GM18520 (cell line): Measurements from ENCODE around the gene KCNN3.
"Not testable (repeated sequence)": the region's sequence is repeated elsewhere in the genome, so short reads cannot be mapped to it uniquely, and the experiment has no call there.

Source experiments
- ATAC-seq: cut with Tn5 transposase; IDR thresholded peaks from one replicate; pipeline ENCODE4 v1.9.1; 2021; ENCODE audit not compliant: unreplicated experiment

KCNN3 gene

DNA sequence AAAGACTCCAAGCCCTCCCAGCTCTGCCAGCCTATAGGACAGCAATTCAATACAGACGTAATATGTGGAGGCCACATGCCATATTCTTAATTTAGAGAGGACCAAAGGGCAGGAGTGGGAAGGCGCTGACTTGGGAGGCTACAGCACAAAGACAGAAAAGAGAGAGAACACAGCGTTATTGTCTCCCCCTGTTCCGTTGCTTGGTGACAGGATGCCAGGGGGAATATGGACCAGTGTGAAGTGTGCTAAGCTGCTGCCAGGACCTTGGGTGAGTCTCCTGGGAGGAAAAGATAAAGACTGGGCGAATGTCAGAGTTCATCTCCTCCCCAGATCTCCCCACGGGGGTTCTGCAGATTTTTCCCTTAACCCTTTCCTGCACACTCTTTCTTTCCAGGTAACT is 160.0 kb downstream of the KCNN3 start:
- no peak for ATAC-seq

DNA sequence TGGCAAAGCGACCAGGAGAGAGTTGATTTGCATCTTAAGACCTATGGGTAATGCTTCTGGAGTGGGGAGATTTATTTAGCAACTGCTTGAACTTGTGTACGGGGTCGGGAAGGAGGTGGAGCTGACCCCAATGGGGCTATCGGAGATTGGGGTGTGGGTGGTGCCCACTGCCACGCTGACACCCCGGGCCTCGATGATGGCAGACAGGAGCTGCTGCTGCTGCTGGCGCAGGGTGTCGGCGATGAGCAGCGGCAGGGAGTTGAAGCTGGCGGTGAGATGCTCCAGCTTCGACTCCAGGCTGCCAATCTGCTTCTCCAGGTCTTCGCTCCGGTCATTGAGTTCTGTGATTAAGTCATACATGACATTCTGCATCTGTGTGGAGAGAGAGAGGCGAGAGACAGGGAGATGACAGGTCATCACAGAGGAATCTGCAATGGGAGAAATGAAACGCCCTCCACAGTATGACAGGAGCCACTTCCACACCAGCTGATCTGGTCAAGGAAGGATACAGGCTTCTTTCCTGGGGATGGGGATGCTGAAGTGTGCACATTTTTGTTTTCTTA is 162.1 kb downstream of the KCNN3 start:
- no peak for ATAC-seq

DNA sequence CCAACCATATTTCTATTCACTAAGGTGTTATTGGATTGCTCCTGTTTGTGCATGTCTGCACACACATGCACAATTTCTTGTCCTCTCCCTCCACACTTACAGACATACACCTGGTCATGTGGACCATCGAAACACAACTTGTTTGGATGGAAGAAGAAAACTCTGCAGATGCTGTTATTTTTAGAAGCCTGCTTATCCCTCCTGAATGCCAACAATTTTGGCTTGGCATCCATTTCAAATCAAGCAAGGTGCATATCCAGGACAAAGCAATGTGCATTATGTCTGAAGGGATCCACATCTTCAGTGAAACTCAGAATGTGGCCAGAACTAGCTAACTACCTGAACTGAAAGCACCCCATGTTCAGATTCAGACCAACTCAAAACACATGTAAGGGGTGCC is 163.2 kb downstream of the KCNN3 start:
- no peak for ATAC-seq

DNA sequence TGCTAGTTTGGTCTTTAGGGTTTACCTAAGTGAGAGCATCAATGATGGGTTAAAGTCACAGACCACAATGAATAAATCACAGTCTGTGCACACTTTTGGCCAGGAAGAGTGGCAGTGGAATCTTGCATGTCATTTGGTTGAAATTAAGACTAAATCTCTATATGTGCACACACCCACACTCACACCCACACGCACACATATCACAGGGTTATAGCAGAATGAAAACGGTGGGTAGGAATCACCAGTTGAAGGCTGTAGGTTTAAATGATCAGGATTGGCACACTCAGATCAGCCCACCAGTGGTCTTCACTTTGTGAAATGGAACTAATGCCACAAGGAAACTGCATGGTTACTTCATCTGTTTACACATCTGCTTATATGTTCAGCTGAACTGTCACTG is 164.5 kb downstream of the KCNN3 start:
- ATAC-seq: no peak

DNA sequence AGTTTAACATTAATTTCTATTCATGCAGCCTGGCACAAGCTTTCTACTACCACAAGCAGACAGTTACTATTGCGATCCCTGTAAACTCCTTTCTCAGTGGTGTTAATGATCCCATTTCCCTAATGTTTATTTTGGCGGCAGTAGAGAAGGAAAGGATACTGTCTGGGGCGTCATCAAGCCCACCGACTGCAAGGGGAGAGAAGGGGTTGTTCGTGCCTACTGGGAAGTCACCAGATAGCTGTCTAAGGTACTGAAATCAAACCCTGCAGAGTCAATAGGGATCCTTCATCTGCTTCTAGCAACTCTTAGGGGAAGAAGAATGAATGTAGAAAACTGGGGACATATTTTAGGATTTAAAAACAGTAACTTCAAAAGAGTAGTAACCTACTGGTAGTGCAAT is 166.9 kb downstream of the KCNN3 start:
- ATAC-seq: no peak

- ATAC-seq: no peak
Measured at GRCh38 chr1:154698320-154699096, 171.6 kb downstream of the KCNN3 start.

- ATAC-seq: no peak
Measured at GRCh38 chr1:154697710-154698109, 172.4 kb downstream of the KCNN3 start.

GRCh38 chr1:154696456-154696855 is 173.6 kb downstream of the KCNN3 start:
- no peak for ATAC-seq

DNA sequence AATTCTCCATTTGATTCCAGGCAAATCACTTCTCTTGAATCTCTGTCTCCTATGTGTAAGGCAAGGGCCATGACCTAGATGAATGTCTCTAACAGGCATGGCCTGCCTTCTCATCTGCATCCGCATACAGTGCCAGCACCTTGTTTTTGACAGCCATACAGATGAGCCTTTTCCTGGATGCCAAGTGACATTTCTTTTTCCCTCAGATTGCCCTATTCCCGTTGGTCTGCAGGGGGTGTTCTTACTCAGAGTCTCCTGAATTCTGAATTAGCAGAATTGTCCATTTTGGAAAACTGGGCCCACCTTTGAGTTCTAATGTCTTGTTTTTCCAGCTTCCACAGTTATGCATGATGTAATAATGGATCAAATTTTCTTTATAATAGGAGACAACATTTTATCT is 174.1 kb downstream of the KCNN3 start:
- no peak for ATAC-seq

DNA sequence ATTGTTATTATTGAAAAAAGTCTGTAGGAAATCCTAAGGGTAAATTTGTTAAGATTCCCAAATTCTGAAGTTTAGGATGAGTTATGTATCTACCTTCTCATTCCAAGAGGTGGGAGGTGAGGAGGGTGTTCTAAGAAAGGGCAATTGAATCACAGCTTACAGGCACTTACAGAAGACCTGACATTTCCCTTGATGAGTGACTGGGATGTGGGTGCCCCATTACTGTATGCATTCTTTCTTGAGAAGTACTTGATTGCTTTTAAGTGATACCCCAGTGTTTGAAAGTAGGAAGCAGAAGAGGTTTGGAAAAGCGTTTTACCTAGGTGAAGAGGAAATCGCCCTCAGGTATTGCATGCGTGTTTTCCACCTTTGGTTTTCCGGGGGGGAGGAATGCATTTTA is 175.1 kb downstream of the KCNN3 start:
- no peak for ATAC-seq

DNA sequence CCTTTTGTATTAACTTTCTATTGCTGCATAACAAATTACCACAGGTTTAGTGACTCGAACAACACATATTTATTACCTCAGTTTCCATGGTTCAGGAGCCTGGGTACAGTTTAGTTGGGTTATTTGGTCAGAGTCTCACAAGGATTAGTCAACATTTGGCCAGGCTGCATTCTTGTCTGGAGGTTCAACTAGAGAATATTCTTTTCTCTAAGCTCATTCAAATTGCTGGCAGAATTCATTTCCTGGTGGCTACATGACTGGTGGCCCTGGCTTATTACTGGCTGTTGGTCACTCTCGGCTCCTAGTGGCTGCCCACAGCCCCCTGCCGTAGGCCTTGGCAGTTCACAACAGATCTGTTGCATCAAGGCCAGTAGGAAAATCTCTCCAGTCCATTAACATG is 181.0 kb downstream of the KCNN3 start:
- ATAC-seq: no peak

- ATAC-seq: no peak
Measured at GRCh38 chr1:154686507-154686906, 183.6 kb downstream of the KCNN3 start.

DNA sequence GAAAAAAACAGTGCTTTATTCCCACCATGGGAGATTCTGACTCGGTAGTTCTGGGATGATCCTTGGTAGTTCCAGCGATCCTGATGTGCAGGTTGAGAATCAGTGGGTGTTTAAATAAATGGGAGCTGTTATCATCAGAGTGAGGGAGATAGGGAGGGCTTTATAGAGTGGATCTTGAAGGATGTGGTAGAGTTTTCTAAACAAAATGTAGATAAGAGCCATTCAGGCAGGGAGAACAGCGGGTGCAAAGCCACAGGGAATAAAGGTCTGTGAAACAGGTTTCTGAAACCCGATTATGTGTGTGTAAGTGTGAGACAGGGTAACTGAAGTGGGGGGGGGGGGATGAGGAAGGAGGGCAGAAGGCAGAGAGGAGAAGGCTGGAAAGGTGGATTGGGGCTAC is 186.3 kb downstream of the KCNN3 start:
- no peak for ATAC-seq

DNA sequence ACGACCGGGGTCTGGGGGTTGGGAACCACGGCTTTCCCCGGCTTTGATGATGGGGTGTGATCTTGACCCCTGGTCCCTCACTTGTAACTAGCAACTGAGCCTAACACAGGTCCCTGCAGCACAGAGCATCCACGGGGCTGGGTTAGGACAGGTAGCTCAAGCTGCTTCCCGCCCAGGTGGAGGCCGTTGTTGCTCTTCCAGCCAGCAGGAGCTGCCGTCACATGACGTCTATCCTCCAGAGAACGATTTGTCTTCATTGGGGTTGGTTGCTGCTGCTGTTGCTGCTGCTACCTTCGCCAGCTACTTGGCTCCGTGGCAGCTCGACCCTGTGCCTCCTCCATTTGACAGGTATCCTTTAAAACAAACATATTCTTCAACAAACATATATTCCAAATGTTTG is 187.8 kb downstream of the KCNN3 start:
- no peak for ATAC-seq

GRCh38 chr1:154677844-154678243 is 192.2 kb downstream of the KCNN3 start:
- not testable (repeated sequence) for ATAC-seq

DNA sequence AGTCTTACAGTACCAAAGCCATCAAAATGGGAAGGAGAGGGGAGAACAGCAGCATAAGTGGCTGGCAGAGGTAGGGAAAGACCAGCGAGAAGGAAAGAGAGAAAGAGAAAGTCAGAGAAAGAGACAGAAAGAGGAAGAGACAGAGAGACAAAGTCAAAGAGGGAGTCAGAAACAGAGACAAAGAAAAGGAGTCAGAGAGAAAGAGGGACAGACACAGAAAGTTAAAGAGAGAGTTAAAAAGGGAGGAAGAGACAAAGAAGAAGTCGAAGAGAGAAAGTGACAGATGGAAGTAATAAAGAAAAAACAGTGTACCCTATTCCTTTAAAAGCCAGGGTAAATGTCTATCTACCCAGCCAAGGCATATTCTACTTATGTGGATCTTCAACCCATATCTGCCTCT is 193.2 kb downstream of the KCNN3 start:
- ATAC-seq: not testable (repeated sequence)

DNA sequence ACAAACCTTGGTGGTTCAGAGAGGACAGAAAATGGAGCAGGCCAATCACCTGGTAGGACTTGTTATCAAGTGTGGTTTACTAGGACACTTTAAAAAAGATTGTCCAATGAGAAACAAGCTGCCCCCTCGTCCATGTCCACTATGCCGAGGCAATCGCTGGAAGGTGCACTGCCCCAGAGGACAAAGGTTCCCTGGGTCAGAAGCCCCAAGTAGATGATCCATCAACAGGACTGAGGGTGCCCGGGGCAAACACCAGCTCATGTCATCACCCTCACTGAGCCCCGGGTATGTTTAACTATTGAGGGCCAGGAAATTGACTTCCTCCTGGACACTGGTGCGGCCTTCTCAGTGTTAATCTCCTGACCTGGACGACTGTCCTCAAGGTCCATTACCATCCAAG is 195.6 kb downstream of the KCNN3 start:
- ATAC-seq: not testable (repeated sequence)

DNA sequence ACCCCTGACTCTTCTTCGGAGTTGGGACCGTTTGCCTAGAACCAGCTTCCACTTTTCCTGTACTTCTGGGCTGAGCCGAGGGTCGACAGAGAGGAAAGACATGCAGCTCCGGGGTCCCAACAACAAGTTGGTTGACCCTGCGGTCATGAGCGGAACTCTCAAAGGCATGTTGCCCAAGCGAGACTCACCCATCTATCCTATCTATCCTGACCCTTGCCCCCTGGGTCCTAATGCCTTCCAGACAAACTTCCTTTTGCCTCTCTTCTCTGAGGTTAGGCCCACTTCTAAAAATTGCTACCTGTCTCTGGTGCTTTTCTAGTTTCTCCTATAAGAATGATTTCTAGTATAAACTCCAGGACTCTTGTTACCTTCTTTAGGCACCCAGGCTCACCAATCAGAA is 197.8 kb downstream of the KCNN3 start:
- not testable (repeated sequence) for ATAC-seq

GRCh38 chr1:154671412-154671811 is 198.7 kb downstream of the KCNN3 start:
- ATAC-seq: not testable (repeated sequence)

DNA sequence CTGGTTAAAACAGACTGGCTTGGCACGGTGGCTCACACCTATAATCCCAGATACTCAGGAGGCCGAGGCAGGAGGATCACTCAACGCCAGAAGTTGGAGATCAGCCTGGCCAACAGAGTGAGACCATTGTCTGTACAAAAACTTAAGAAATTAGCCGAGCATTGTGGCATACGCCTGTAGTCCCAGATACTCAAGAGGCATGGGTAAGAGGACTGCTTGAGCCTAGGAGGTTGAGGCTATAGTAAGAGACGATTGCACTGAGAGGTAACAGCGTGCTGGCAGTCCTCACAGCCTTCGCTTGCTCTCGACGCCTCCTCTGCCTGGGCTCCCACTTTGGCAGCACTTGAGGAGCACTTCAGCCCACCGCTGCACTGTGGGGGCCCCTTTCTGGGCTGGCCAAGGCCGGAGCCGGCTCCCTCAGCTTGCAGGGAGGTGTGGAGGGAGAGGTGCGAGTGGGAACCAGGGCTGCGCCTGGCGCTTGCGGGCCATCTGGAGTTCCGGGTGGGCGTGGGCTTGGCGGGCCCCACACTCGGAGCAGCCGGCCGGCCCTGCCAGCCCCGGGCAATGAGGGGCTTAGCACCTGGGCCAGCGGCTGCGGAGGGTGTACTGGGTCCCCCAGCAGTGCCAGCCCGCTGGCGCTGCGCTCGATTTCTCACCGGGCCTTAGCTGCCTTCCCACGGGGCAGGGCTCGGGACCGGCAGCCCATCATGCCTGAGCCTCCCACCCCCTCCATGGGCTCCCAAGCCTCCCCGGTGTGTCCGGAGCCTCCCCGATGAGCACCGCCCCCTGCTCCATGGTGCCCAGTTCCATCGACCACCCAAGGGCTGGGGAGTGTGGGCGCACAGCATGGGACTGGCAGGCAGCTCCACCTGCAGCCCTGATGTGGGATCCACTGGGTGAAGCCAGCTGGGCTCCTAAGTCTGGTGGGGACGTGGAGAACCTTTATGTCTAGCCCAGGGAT is 199.5 kb downstream of the KCNN3 start:
- not testable (repeated sequence) for ATAC-seq

- peak; percentile 46 for ATAC-seq
Measured at GRCh38 chr1:154669464-154670282, 200.4 kb downstream of the KCNN3 start.
